A673 (cell line): ENCODE data around the gene RBFOX2.

ENCODE experiments used
- EZH2 ChIP-seq: fragments of 200-600 bp; sonication (generic); IDR thresholded peaks from 2 replicates; pipeline ENCODE4 v1.6.1; 2017; ENCODE audit warnings: borderline replicate concordance, low read depth, mild to moderate bottlenecking, mixed read lengths, antibody characterized with exemption, low read length; ENCODE audit not compliant: poor library complexity, severe bottlenecking
- TF ChIP-seq, protein P1 (sequence below): fragments of 300-800, 200-600 bp; sonication (generic); conservative IDR thresholded peaks from 2 replicates; pipeline ENCODE4 v1.5.1; 2017; ENCODE audit warnings: low read depth, mild to moderate bottlenecking, antibody characterized with exemption, low read length, moderate library complexity, mixed read lengths

DNA sequence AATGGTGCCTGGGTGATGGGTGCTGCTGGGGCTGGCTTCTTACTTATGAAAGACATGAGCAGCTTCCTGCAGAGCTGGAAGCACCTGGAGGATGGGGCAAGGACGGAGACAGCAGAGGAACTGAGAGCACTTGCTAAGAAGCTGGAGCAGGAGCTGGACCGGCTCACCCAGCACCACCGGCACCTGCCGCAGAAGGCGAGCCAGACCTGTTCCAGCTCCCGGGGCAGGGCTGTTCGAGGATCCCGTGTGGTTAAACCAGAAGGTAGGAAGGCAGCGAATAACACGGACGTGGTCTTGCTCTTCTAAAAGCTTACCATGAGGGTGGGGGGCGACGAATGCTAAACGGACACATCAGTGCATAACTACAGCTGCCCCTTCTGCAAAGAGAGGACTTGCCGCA, 301.7 kb downstream of the RBFOX2 start:
- TF ChIP-seq, protein P1, sequence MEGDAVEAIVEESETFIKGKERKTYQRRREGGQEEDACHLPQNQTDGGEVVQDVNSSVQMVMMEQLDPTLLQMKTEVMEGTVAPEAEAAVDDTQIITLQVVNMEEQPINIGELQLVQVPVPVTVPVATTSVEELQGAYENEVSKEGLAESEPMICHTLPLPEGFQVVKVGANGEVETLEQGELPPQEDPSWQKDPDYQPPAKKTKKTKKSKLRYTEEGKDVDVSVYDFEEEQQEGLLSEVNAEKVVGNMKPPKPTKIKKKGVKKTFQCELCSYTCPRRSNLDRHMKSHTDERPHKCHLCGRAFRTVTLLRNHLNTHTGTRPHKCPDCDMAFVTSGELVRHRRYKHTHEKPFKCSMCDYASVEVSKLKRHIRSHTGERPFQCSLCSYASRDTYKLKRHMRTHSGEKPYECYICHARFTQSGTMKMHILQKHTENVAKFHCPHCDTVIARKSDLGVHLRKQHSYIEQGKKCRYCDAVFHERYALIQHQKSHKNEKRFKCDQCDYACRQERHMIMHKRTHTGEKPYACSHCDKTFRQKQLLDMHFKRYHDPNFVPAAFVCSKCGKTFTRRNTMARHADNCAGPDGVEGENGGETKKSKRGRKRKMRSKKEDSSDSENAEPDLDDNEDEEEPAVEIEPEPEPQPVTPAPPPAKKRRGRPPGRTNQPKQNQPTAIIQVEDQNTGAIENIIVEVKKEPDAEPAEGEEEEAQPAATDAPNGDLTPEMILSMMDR, result no peak
- no peak for TF ChIP-seq EZH2
